ENCODE data around the gene BCHE. TPM values are rescaled to one million over a fixed set of nuclear protein-coding genes. Genes with fewer than 3 reads are reported as not detected.

BCHE gene
- polyA plus RNA-seq, 2 of the 4 experiments (the other 2 are of a cell fraction), result 2.8 to 5.5 TPM

- DNase-seq (ENCODE audit: low read depth in 1 of 2, low spot score in 1 of 2), result no peak
- TF ChIP-seq PHF8 (IDR thresholded peaks at IDR 0.05; ENCODE audit: borderline replicate concordance, low read depth) (no peak), HOXA7 (CRISPR knock-in tag; IDR thresholded peaks at IDR 0.05) (no peak), ZC3H11A (IDR thresholded peaks at IDR 0.05) (no peak), ESRRA (IDR thresholded peaks at IDR 0.05; ENCODE audit: borderline replicate concordance, low read length) (no peak), JUNB (IDR thresholded peaks at IDR 0.05) (no peak), REST (IDR thresholded peaks at IDR 0.05) (no peak), CHD4 (IDR thresholded peaks at IDR 0.05; ENCODE audit: borderline replicate concordance) (no peak), ZNF302 (CRISPR knock-in tag; IDR thresholded peaks at IDR 0.05) (no peak), CBX8 (IDR thresholded peaks at IDR 0.05) (no peak), NR3C1 (IDR thresholded peaks at IDR 0.05) (no peak), JUN (IDR thresholded peaks at IDR 0.05) (no peak), SREBF2 (IDR thresholded peaks at IDR 0.05) (no peak)
- H3K4me3 ChIP-seq, result no peak overlapping the region
- POLR2A ChIA-PET, result no interaction called here
- H3K4me1 ChIP-seq, result no peaks in the 10 kb centered on the region
- H3K9me3 ChIP-seq, result no peaks in the 10 kb centered on the region
- no peak overlapping the region for H3K4me2 ChIP-seq
- no peak overlapping the region for H3K27ac ChIP-seq
- CTCF ChIA-PET, result no interaction called here
- ATAC-seq, result no peak
- WGBS (ENCODE audit: missing lambda C conversion rate), result 67% methylated on average over 5 of the region's 7 CpGs
- no peak for FAIRE-seq
These were observed 85.6 kb downstream of the BCHE start for GRCh38 chr3:165751637-165752036.

- Histone ChIP-seq H3K27ac (no peak overlapping the region), H3K4me3 (no peak overlapping the region), H3K4me1 (no peaks in the 10 kb centered on the region), H3K9me3 (no peaks in the 10 kb centered on the region), H3K4me2 (no peak overlapping the region)
- no peak for ATAC-seq
- ChIA-PET CTCF (no interaction called here), POLR2A (no interaction called here)
- no peak for DNase-seq (ENCODE audit: low read depth in 1 of 2, low spot score in 1 of 2)
- no peak for FAIRE-seq
- TF ChIP-seq, protein P1, sequence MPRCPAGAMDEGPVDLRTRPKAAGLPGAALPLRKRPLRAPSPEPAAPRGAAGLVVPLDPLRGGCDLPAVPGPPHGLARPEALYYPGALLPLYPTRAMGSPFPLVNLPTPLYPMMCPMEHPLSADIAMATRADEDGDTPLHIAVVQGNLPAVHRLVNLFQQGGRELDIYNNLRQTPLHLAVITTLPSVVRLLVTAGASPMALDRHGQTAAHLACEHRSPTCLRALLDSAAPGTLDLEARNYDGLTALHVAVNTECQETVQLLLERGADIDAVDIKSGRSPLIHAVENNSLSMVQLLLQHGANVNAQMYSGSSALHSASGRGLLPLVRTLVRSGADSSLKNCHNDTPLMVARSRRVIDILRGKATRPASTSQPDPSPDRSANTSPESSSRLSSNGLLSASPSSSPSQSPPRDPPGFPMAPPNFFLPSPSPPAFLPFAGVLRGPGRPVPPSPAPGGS (IDR thresholded peaks at IDR 0.05), result no peak
- TF ChIP-seq EHF (CRISPR knock-in tag; IDR thresholded peaks at IDR 0.05) (no peak), NFE2L2 (conservative IDR thresholded peaks at IDR 0.05; ENCODE audit: low read length) (no peak), ELK1 (IDR thresholded peaks at IDR 0.05; ENCODE audit: low read depth, low read length) (no peak), SMC3 (IDR thresholded peaks at IDR 0.05) (no peak), RARB (CRISPR knock-in tag; IDR thresholded peaks at IDR 0.05) (no peak), KDM1A (IDR thresholded peaks at IDR 0.05; ENCODE audit: low read depth) (no peak), MAZ (IDR thresholded peaks at IDR 0.05; ENCODE audit: borderline replicate concordance, low read depth, low read length) (no peak), TFCP2L1 (CRISPR knock-in tag; IDR thresholded peaks at IDR 0.05) (no peak), EHMT2 (IDR thresholded peaks at IDR 0.05; ENCODE audit: low read depth) (no peak), CBX8 (IDR thresholded peaks at IDR 0.05) (no peak), RAD21 (conservative IDR thresholded peaks at IDR 0.05 in 1 of 2, IDR thresholded peaks at IDR 0.05 in 1 of 2) (no peak), POLR2AphosphoS2 (conservative IDR thresholded peaks at IDR 0.05; ENCODE audit: low read length) (no peak)
These were observed 87.4 kb downstream of the BCHE start for GRCh38 chr3:165749821-165750220.
